Endothelial cell of umbilical vein (primary cell): ENCODE results near the gene MAP2K4. TPM values are rescaled to one million over a fixed set of nuclear protein-coding genes. Genes with fewer than 3 reads are reported as not detected.

Source experiments
- BruUV-seq: library from RNA; stranded (reverse); fragments of 400-500 nt; replicated peaks from 2 replicates; lab custom pipeline; 2021; lab: Mats Ljungman, UMichigan
- CTCF ChIA-PET: fragments of 300-600, 350-600 bp; sonication (Branson Sonifier 250); formaldehyde crosslinking; loops from one replicate; lab custom pipeline; 2021; ENCODE audit warnings: antibody characterized with exemption, inconsistent platforms; lab: Charles Lee
- POLR2A ChIA-PET: fragments of 300-600, 350-600 bp; sonication (Branson Sonifier 250); formaldehyde crosslinking; loops from one replicate; lab custom pipeline; 2021; ENCODE audit warnings: antibody characterized with exemption, inconsistent platforms; lab: Charles Lee
- DNase-seq: peaks from one replicate; pipeline ENCODE4 v3.0.0-alpha.2; 2011; ENCODE audit warnings: low read depth, low spot score
- FAIRE-seq: peaks from 2 replicates; lab custom pipeline; 2011; peaks lifted over from hg19 to GRCh38; lab: Jason Lieb, UNC
- H2AFZ ChIP-seq: 2 replicates; pipeline ENCODE4 v1.6.0; 2012; ENCODE audit warnings: low read depth, low read length, control low read depth, inconsistent platforms
- H3K27ac ChIP-seq: 2 replicates; pipeline ENCODE4 v1.5.1; 2011; ENCODE audit warnings: low read depth, mild to moderate bottlenecking, control low read depth, low read length, moderate library complexity; ENCODE audit not compliant: insufficient read depth
- H3K27me3 ChIP-seq, 2 experiments: 2 replicates each; pipeline versions ENCODE4 v1.6.0 to v1.6.1; 2011; ENCODE audit warnings: low read length in 2 of 2, mixed read lengths in 1 of 2; ENCODE audit not compliant: control insufficient read depth in 2 of 2, insufficient read depth in 2 of 2
- H3K36me3 ChIP-seq, 2 experiments: 2 replicates in 1 of 2; 3 replicates in 1 of 2; pipeline ENCODE4 v1.5.1; 2011; ENCODE audit warnings: low read length in 2 of 2, mild to moderate bottlenecking in 1 of 2, moderate library complexity in 1 of 2; ENCODE audit not compliant: control insufficient read depth in 2 of 2, insufficient read depth in 2 of 2; ENCODE audit errors: extremely low read depth in 1 of 2
- H3K4me1 ChIP-seq: 3 replicates; pipeline ENCODE4 v1.5.1; 2011; ENCODE audit warnings: mild to moderate bottlenecking, low read length; ENCODE audit not compliant: control insufficient read depth, insufficient read depth; ENCODE audit errors: extremely low read depth
- H3K4me2 ChIP-seq: 2 replicates; pipeline ENCODE4 v1.6.1; 2011; ENCODE audit warnings: low read length, control low read depth, mixed read lengths; ENCODE audit not compliant: insufficient read depth
- H3K4me3 ChIP-seq, 3 experiments: fragments of 200-600 bp in 1 of 3; sonication (generic), shearing (Covaris generic) in 1 of 3; replicated peaks in 1 of 3; 2 replicates each; pipeline ENCODE4 v1.5.1; 2011 to 2016; ENCODE audit warnings: control low read depth in 3 of 3, low read length in 3 of 3, mild to moderate bottlenecking in 2 of 3, inconsistent platforms in 1 of 3, low read depth in 1 of 3, moderate library complexity in 1 of 3; ENCODE audit not compliant: insufficient read depth in 1 of 3
- H3K79me2 ChIP-seq: 2 replicates; pipeline ENCODE4 v1.6.0; 2012; ENCODE audit warnings: low read length, inconsistent platforms; ENCODE audit not compliant: control insufficient read depth, insufficient read depth
- H3K9ac ChIP-seq: replicated peaks from 2 replicates; pipeline ENCODE3; 2011; ENCODE audit warnings: low read length, control low read depth; ENCODE audit not compliant: insufficient read depth; ENCODE audit errors: extremely low read depth
- H3K9me1 ChIP-seq: replicated peaks from 3 replicates; pipeline ENCODE4 v1.6.0; 2011; ENCODE audit warnings: mild to moderate bottlenecking, low read length; ENCODE audit not compliant: control insufficient read depth, insufficient read depth; ENCODE audit errors: extremely low read depth
- H3K9me3 ChIP-seq: replicated peaks from 2 replicates; pipeline ENCODE4 v1.5.1; 2012; ENCODE audit warnings: low read length, inconsistent platforms; ENCODE audit not compliant: control insufficient read depth, insufficient read depth
- H4K20me1 ChIP-seq: replicated peaks from 2 replicates; pipeline ENCODE3; 2011; ENCODE audit warnings: mild to moderate bottlenecking, low read length; ENCODE audit not compliant: control insufficient read depth, insufficient read depth; ENCODE audit errors: extremely low read depth
- CTCF ChIP-seq, 2 donors: IDR thresholded peaks; 1 replicate in 1 of 2; 2 replicates in 1 of 2; pipeline ENCODE4 v1.5.1; 2011; ENCODE audit warnings: low read length in 2 of 2, mild to moderate bottlenecking in 2 of 2, moderate library complexity in 2 of 2, control low read depth in 1 of 2, inconsistent platforms in 1 of 2, low read depth in 1 of 2; ENCODE audit not compliant: insufficient read depth in 1 of 2; ENCODE audit errors: extremely low read depth in 1 of 2
- EZH2 ChIP-seq: IDR thresholded peaks from 2 replicates; pipeline ENCODE4 v1.6.1; 2012; ENCODE audit warnings: borderline replicate concordance, low read depth, mild to moderate bottlenecking, moderate library complexity, low read length, inconsistent platforms; ENCODE audit not compliant: severe bottlenecking
- FOS ChIP-seq: IDR thresholded peaks from 2 replicates; pipeline ENCODE4 v1.6.1; 2011; ENCODE audit warnings: mild to moderate bottlenecking, low read length, moderate library complexity, borderline replicate concordance; ENCODE audit not compliant: insufficient read depth
- GATA2 ChIP-seq: IDR thresholded peaks from 2 replicates; pipeline ENCODE4 v1.7.0; 2011; ENCODE audit warnings: low read depth, mild to moderate bottlenecking, moderate library complexity, mixed read lengths, low read length; ENCODE audit not compliant: insufficient read length, insufficient read depth
- JUN ChIP-seq: IDR thresholded peaks from 2 replicates; pipeline ENCODE4 v1.6.1; 2011; ENCODE audit warnings: borderline replicate concordance, low read depth; ENCODE audit not compliant: insufficient read length, insufficient read depth
- MYC ChIP-seq: IDR thresholded peaks from one replicate; pipeline ENCODE4 v1.6.1; 2011; ENCODE audit warnings: mild to moderate bottlenecking, low read depth, low read length
- POLR2A ChIP-seq: IDR thresholded peaks from 2 replicates; pipeline ENCODE4 v1.6.1; 2012; ENCODE audit warnings: low read depth, mild to moderate bottlenecking, control low read depth, low read length
- POLR2AphosphoS5 ChIP-seq: IDR thresholded peaks from 2 replicates; pipeline ENCODE4 v1.6.1; 2012; ENCODE audit warnings: low read depth, mild to moderate bottlenecking, control low read depth, low read length, moderate library complexity; ENCODE audit not compliant: insufficient read depth
- dilution Hi-C: fragments of 300-500 bp; cut with MboI; formaldehyde crosslinking; loops from one replicate; pipeline ENCODE4 v1.15.0; 2019; ENCODE audit warnings: low sequenced_read_pairs; ENCODE audit not compliant: extremely low pct_ligation_motif_present
- intact Hi-C: fragments of 100-400 bp; cut with micrococcal nuclease; formaldehyde crosslinking; loops from one replicate; pipeline ENCODE4 v1.10.0; 2022
- polyA plus RNA-seq, 4 experiments: library from polyadenylated mRNA; depleted of rRNA in 3 of 4; stranded (reverse) in 3 of 4; unstranded in 1 of 4; fragments of >200 nt; gene quantifications; 2 replicates each; pipeline versions ENCODE4 v1.2.1 to v1.2.3, GENCODE V29; 2011 to 2012; ENCODE audit warnings: missing spikeins in 1 of 4
- total RNA-seq: library from RNA; stranded (reverse); gene quantifications from 2 replicates; pipeline ENCODE4 v1.2.3, GENCODE V29; 2021
- TF ChIP-seq, protein P1 (sequence below): IDR thresholded peaks from 2 replicates; pipeline ENCODE4 v1.6.1; 2011; ENCODE audit not compliant: insufficient read depth, insufficient read length

The MAP2K4 gene
- total and polyA plus RNA-seq, 2 donors (not counting 3 experiments of a cell fraction or from before 2014, with no cell fraction given): 8.6 to 17.5 TPM

- BruUV-seq: no TSS peak
- FAIRE-seq (no peak), DNase-seq (no peak)
- no peak overlapping the region for H2AFZ ChIP-seq
- no peaks in the 10 kb centered on the region for H3K9me3 ChIP-seq
- no peak overlapping the region for H3K4me3 ChIP-seq
- TF ChIP-seq GATA2 (no peak), MYC (no peak), JUN (no peak), POLR2A (no peak), FOS (no peak), POLR2AphosphoS5 (no peak)
- H3K27ac ChIP-seq: no peak overlapping the region
- H3K79me2 ChIP-seq: peaks cover 3% of the 10 kb centered on the region
- dilution Hi-C loops: no loop called here
- H3K4me1 ChIP-seq: peaks cover 12% of the 10 kb centered on the region
- no peak overlapping the region for H3K9ac ChIP-seq
- ChIA-PET CTCF (interaction anchor here (1.5 kb wide), 1 partner anchor 14 kb away, joined by 3 read pairs; no protein-coding TSS in a partner anchor), POLR2A (no interaction called here)
- H3K36me3 ChIP-seq: no peaks in the 10 kb centered on the region
- H3K9me1 ChIP-seq: no peaks in the 10 kb centered on the region
- intact Hi-C loops: no loop called here
- no peak overlapping the region for H3K4me2 ChIP-seq
- no peaks in the 10 kb centered on the region for H3K27me3 ChIP-seq
- no peaks in the 10 kb centered on the region for H4K20me1 ChIP-seq
Measured at GRCh38 chr17:12094336-12094735, 73.7 kb downstream of the MAP2K4 start.

GRCh38 chr17:12095522-12095921 lies 74.8 kb downstream of the MAP2K4 start:
- no peaks in the 10 kb centered on the region for H3K9me1 ChIP-seq
- dilution Hi-C loops (no loop called here), intact Hi-C loops (no loop called here)
- no TSS peak for BruUV-seq
- no peak overlapping the region for H3K4me2 ChIP-seq
- H3K4me1 ChIP-seq: peaks cover under 1% of the 10 kb centered on the region
- H3K79me2 ChIP-seq: no peaks in the 10 kb centered on the region
- no peak for TF ChIP-seq GATA2
- no peak for TF ChIP-seq JUN
- no peak for TF ChIP-seq POLR2A
- no peak for TF ChIP-seq MYC
- no peak for TF ChIP-seq POLR2AphosphoS5
- no peak for TF ChIP-seq CTCF (IDR thresholded peaks at IDR 0.05; ENCODE audit: extremely low read depth in 1 of 2, insufficient read depth in 1 of 2, low read depth in 1 of 2, low read length in 2 of 2)
- TF ChIP-seq, protein P1, sequence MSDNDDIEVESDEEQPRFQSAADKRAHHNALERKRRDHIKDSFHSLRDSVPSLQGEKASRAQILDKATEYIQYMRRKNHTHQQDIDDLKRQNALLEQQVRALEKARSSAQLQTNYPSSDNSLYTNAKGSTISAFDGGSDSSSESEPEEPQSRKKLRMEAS: no peak
- no peak for TF ChIP-seq EZH2
- no peak for TF ChIP-seq FOS
- H3K9ac ChIP-seq: no peak overlapping the region
- no peaks in the 10 kb centered on the region for H3K36me3 ChIP-seq
- no peaks in the 10 kb centered on the region for H3K27me3 ChIP-seq
- H2AFZ ChIP-seq: no peak overlapping the region
- no peaks in the 10 kb centered on the region for H3K9me3 ChIP-seq
- POLR2A ChIA-PET: no interaction called here
- FAIRE-seq (no peak), DNase-seq (no peak)
- no peaks in the 10 kb centered on the region for H4K20me1 ChIP-seq
- no peak overlapping the region for H3K27ac ChIP-seq
- CTCF ChIA-PET: interaction anchor here (1.5 kb wide), 1 partner anchor 13 kb away, joined by 3 read pairs; no protein-coding TSS in a partner anchor
- H3K4me3 ChIP-seq: no peak overlapping the region
